ENCODE measurements around the gene MEGF11.
A peak's percentile ranks its signal among the peaks of the same experiment; 100 is the strongest.

MEGF11 gene

DNA sequence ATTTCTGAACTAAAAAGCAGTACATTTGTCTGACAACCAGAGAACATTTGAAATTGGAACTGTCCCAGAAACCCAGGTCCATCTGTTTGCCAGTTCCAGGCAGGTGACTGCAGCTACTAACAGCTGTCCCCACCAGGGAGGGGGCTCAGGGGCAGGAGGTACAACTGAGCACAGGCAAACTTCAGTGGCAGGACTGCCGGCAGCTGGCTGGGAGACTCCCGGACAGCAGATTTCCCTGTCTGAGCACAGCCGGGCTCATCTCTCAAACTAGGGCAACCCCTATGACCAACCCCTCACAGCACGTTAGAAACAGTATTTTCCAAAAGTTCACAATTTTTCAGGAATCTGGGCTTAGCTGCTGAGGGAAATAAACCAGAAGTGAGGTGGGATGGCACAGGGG lies 88.8 kb downstream of the MEGF11 start:
- H3K9ac ChIP-seq, result no peak overlapping the region
- no peaks in the 10 kb centered on the region for H3K9me3 ChIP-seq (replicated peaks in 1 of 11)

DNA sequence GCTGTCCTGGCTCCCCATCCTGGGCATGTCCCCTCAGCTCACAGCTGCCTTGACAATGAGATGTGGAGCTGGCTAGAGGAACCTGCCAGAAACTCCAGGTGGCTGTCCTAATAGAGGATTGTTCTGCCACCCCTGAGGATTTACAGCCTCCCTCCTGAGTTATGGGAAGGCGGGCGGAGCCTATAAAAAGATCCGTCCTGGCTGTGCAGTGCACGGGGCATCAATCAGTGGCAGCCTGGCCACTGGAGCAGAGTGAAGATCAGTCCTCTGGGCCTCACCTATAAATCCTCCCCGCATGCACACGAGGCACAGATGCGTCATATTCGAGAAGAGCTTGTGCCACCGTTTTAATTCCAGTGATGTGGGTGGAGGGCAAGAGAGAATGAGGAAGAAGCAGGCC lies 90.0 kb downstream of the MEGF11 start:
- no peak overlapping the region for H3K9ac ChIP-seq
- H3K36me3 ChIP-seq, result no peaks in the 10 kb centered on the region
- H3K27ac ChIP-seq, result no peak overlapping the region
- TF ChIP-seq Cebpa-rat (IDR thresholded peaks at IDR 0.05), result no peak
- no peak overlapping the region for H3K4me2 ChIP-seq
- no peaks in the 10 kb centered on the region for H3K27me3 ChIP-seq
- H3K9me3 ChIP-seq (replicated peaks in 1 of 11), result no peaks in the 10 kb centered on the region
- H3K4me3 ChIP-seq, result no peak overlapping the region
- H3K4me1 ChIP-seq, result peaks cover 0 to 42% (median 25%) of the 10 kb centered on the region in 10 experiments; a peak in 16 of 20 replicates
- no peaks in the 10 kb centered on the region for H4K20me1 ChIP-seq

More for the DNA sequence above, 88.8 kb downstream of the MEGF11 start:
- no peaks in the 10 kb centered on the region for H4K20me1 ChIP-seq
- peaks cover 11 to 54% (median 38%) of the 10 kb centered on the region in 10 experiments; a peak in 19 of 20 replicates for H3K4me1 ChIP-seq
- H3K4me3 ChIP-seq, result no peak overlapping the region
- H3K4me2 ChIP-seq, result peak overlapping the region in 5 of 11 experiments; percentile 12 to 62 (median 49); a peak in 6 of 22 replicates
- H3K27me3 ChIP-seq, result no peaks in the 10 kb centered on the region
- no peaks in the 10 kb centered on the region for H3K36me3 ChIP-seq
- peak overlapping the region in 1 of 11 experiments; percentile 55; a peak in 1 of 22 replicates for H3K27ac ChIP-seq
- no peak for TF ChIP-seq Cebpa-rat (IDR thresholded peaks at IDR 0.05)

DNA sequence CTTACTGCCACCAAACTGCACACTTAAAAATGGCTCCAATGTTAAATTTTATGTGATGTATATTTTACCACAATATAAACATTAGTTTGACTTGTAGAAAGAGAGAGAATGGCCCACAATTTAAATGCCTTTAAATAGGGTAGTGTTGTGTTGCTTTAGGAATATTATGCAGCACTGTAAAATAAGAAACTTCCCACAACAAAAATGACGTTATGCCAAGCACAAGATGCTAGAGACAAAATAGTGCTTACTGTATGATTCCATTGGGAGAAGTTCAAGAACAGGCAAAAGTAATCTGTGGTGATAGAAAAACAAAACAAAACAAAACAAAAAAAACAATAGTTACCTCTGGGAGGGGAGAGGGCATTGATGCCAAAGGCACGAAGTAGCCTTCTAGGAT lies 91.3 kb downstream of the MEGF11 start:
- Histone ChIP-seq H3K27me3 (no peaks in the 10 kb centered on the region), H3K4me1 (peaks cover 0 to 30% (median 15%) of the 10 kb centered on the region in 10 experiments; a peak in 14 of 20 replicates), H3K9me3 (replicated peaks in 1 of 11) (no peaks in the 10 kb centered on the region), H3K9ac (no peak overlapping the region), H4K20me1 (no peaks in the 10 kb centered on the region), H3K4me3 (no peak overlapping the region), H3K4me2 (no peak overlapping the region), H3K36me3 (no peaks in the 10 kb centered on the region), H3K27ac (no peak overlapping the region)
- no peak for TF ChIP-seq Cebpa-rat (IDR thresholded peaks at IDR 0.05)

DNA sequence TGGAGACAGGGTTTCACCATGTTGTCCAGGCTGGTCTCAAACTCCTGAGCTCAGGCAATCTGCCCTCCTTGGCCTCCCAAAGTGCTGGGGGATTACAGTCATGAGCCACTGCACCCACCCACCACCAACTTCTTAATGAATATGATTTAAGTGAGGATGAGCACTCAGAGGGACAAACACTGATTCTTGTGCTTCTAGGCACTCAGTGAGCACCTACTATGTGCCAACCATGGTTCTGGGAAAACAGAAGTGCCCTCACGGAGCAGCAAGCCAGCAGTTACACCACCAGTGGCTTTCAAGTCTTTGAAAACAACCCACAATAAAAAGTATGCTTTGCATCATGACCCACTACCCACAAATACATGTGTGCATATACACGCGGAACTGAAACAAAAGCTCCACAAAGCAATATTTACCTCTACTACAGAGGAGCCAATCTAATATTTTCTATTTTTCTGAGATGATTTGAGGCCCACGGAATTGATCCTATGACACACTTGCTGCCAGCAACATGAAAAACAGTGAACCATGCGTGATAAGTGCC lies 91.9 kb downstream of the MEGF11 start:
- H3K9ac ChIP-seq, result no peak overlapping the region
- H3K36me3 ChIP-seq, result no peaks in the 10 kb centered on the region
- H4K20me1 ChIP-seq, result no peaks in the 10 kb centered on the region
- H3K9me3 ChIP-seq (replicated peaks in 1 of 11), result no peaks in the 10 kb centered on the region
- H3K27me3 ChIP-seq, result no peaks in the 10 kb centered on the region
- no peak overlapping the region for H3K27ac ChIP-seq
- TF ChIP-seq Cebpa-rat (IDR thresholded peaks at IDR 0.05), result no peak
- H3K4me1 ChIP-seq, result peaks cover 0 to 32% (median 15%) of the 10 kb centered on the region in 10 experiments; a peak in 14 of 20 replicates
- no peak overlapping the region for H3K4me3 ChIP-seq
- no peak overlapping the region for H3K4me2 ChIP-seq

DNA sequence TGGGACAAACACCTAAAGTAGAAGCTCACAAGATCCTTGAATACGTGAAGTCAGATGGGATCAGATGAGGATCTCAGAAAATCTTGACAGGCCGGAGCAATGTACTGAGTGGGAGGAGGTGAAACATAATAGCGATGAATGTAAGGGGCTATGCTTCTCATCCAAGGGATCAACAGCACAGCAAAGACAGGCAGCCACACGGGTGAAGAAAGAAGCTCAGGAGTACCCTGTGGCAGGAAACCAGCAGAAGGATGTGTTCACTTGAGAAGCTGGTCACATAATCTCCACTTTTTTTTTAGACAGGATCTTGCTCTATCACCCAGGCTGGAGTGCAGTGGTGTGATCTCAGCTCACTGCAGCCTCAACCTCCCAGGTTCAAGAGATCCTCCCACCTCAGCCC lies 92.4 kb downstream of the MEGF11 start:
- no peak for TF ChIP-seq Cebpa-rat (IDR thresholded peaks at IDR 0.05)
- H3K27me3 ChIP-seq, result no peaks in the 10 kb centered on the region

DNA sequence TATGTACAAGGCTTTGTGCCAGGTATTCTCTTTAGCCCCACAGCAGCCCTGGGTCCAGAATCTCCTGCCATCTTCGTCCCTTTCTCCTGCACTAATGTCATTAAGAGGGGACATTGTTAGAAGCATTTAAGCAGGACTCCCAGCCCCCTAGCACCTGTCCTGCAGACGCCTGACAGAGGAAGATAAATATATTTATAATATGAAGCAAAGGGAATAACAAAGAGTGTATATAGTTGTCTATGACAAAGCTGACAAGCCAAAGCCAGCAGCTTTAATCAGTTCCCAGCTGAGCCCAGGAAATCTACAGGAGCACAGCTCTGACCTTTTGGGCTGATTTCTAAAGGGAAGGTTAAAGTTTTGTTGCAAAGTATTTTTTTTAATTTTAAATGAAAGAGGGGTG lies 96.0 kb downstream of the MEGF11 start:
- H3K4me2 ChIP-seq, result no peak overlapping the region
- no peak overlapping the region for H3K27ac ChIP-seq
- H3K4me3 ChIP-seq, result no peak overlapping the region
- no peaks in the 10 kb centered on the region for H3K27me3 ChIP-seq
- no peaks in the 10 kb centered on the region for H3K9me3 ChIP-seq (replicated peaks in 1 of 11)
- no peaks in the 10 kb centered on the region for H3K36me3 ChIP-seq
- no peaks in the 10 kb centered on the region for H4K20me1 ChIP-seq
- H3K9ac ChIP-seq, result no peak overlapping the region
- peaks cover 0 to 57% (median 25%) of the 10 kb centered on the region in 10 experiments; a peak in 16 of 20 replicates for H3K4me1 ChIP-seq
- TF ChIP-seq Cebpa-rat (IDR thresholded peaks at IDR 0.05), result no peak

More for the DNA sequence above, 92.4 kb downstream of the MEGF11 start:
- Histone ChIP-seq H3K27ac (no peak overlapping the region), H3K9ac (no peak overlapping the region), H3K4me2 (no peak overlapping the region), H3K9me3 (replicated peaks in 1 of 11) (no peaks in the 10 kb centered on the region), H3K4me3 (no peak overlapping the region), H3K4me1 (peaks cover 0 to 36% (median 15%) of the 10 kb centered on the region in 10 experiments; a peak in 14 of 20 replicates), H4K20me1 (no peaks in the 10 kb centered on the region), H3K36me3 (no peaks in the 10 kb centered on the region)

DNA sequence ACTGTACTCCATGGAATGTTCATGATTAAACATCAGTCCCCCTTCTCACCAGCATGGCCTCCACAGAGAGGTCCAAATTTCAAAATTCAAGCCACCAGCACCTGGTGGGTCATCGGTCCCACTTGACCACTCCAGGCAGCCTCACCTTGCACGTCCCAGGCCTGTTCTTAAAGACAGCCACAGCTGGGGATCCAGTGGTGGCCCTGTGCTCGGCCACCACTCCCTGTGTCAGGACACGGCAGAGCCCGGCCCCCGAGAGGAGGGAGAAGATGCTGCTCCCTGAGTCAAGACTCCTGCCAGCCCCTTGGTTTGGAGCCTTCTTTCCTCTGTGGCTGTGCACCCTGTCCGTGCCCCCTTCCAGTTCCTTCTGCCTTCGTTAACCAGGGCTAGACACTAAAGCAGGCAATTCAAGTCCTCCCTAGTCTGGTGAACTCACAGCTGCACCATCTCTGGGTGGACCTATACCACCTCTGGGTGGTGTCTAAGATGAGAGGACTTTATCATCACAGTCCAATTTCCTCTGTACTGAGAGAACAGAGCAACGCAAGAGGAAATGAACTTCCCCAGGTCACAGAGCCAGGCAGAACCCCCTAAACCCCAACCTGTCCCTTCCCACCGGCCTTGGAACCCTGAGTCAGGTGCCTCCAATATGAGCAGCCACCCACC lies 97.1 kb downstream of the MEGF11 start:
- Histone ChIP-seq H3K9me3 (replicated peaks in 1 of 11) (no peaks in the 10 kb centered on the region), H3K36me3 (no peaks in the 10 kb centered on the region), H3K27me3 (no peaks in the 10 kb centered on the region), H4K20me1 (no peaks in the 10 kb centered on the region), H3K4me3 (no peak overlapping the region), H3K4me1 (peaks cover 0 to 55% (median 24%) of the 10 kb centered on the region in 10 experiments; a peak in 16 of 20 replicates), H3K9ac (no peak overlapping the region), H3K4me2 (0 out of 22 replicates have a peak overlapping the region, but pooled peaks of 2 of the 11 experiments have one; percentile 5 to 15), H3K27ac (peak overlapping the region in 2 of 11 experiments; percentile 11 to 47; a peak in 2 of 22 replicates)
- TF ChIP-seq Cebpa-rat (IDR thresholded peaks at IDR 0.05), result no peak

DNA sequence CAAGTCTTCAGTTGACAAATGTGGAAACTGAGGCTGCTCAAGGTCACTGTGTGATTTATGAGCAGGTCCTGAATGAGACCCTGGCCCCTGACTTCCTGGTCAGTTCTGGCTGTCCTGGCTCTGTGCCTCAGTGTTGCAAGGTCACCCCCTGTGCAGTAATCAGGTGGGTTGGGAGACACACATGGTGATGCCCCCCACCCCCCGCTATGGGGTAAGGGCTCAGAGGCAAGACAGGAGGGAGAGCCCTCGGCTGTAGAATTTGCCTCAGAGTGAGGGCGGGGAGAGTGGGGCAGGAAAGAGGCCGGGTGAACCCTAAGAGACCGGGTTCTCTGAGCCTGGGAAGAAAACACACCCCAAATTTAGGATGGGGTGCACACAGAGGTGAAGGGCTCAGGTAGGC lies 98.5 kb downstream of the MEGF11 start:
- H3K9me3 ChIP-seq (replicated peaks in 1 of 11), result no peaks in the 10 kb centered on the region
- H3K36me3 ChIP-seq, result no peaks in the 10 kb centered on the region
- peaks cover 0 to 53% (median 24%) of the 10 kb centered on the region in 10 experiments; a peak in 16 of 20 replicates for H3K4me1 ChIP-seq
- H4K20me1 ChIP-seq, result no peaks in the 10 kb centered on the region
- no peak for TF ChIP-seq Cebpa-rat (IDR thresholded peaks at IDR 0.05)
- H3K4me3 ChIP-seq, result no peak overlapping the region
- H3K9ac ChIP-seq, result no peak overlapping the region
- H3K27me3 ChIP-seq, result no peaks in the 10 kb centered on the region
- H3K27ac ChIP-seq, result peak overlapping the region in 3 of 11 experiments; percentile 47 to 69 (median 58); a peak in 4 of 22 replicates
- H3K4me2 ChIP-seq, result peak overlapping the region in 7 of 11 experiments; percentile 43 to 82 (median 64); a peak in 15 of 22 replicates

DNA sequence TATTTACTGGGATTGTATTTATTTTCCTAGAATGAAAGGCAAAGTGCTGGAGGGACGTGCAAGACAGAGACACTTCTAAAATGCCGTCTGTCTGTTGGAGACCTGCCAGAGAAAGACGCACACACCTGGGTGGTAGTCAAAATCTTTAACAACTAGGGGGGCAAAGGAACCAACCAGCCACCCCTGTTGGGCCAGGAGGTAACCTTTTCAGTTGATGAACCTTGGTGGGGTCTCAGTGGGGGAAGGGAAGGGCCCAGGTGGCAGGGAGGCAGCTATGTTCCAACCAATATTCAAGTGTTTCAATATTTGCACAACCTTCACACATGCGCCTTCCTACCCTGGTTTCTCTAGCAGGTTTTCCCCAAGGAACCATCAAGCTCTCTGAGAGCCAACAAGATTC lies 99.0 kb downstream of the MEGF11 start:
- Histone ChIP-seq H3K36me3 (no peaks in the 10 kb centered on the region), H4K20me1 (no peaks in the 10 kb centered on the region), H3K4me1 (peaks cover 0 to 53% (median 24%) of the 10 kb centered on the region in 10 experiments; a peak in 16 of 20 replicates), H3K9ac (peak overlapping the region in 2 of 11 experiments; percentile 20 to 31; a peak in 4 of 22 replicates), H3K27me3 (no peaks in the 10 kb centered on the region), H3K4me2 (peak overlapping the region in 8 of 11 experiments; percentile 43 to 82 (median 68); a peak in 16 of 22 replicates), H3K27ac (peak overlapping the region in 4 of 11 experiments; percentile 35 to 69 (median 52); a peak in 6 of 22 replicates), H3K4me3 (no peak overlapping the region), H3K9me3 (replicated peaks in 1 of 11) (no peaks in the 10 kb centered on the region)
- TF ChIP-seq Cebpa-rat (IDR thresholded peaks at IDR 0.05), result no peak

Data from BLaER1 treated with 17β-estradiol and CSF1 and Interleukin-3, amounts not matched to agents 10 nM and 100 nM (cell line).